ENCODE results near the gene ATP2A1. TPM values are rescaled to one million over a fixed set of nuclear protein-coding genes. Genes with fewer than 3 reads are reported as not detected.

ATP2A1 gene
- total and polyA plus RNA-seq, 2 experiments from 2014 or later = 0.73 to 4.0 TPM

DNA sequence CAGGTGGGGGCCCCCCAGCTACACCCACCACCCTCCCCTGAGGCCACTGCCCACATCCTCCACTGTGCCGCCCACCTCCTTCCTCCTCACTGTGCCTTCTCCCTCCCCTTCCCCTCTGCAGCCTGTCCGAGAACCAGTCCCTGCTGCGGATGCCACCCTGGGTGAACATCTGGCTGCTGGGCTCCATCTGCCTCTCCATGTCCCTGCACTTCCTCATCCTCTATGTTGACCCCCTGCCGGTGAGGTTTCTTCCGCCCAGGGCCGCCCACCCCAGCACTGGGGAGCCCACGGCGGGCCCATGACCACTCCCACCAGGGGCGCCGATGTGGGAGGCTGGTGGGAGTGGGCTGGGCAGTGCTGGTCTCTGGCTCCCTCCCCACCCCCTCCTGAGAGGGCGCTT lies 24.6 kb downstream of the ATP2A1 start (continued):
- TF ChIP-seq ZNF462 (CRISPR knock-in tag; IDR thresholded peaks at IDR 0.05) = no peak
- TF ChIP-seq, protein P1, sequence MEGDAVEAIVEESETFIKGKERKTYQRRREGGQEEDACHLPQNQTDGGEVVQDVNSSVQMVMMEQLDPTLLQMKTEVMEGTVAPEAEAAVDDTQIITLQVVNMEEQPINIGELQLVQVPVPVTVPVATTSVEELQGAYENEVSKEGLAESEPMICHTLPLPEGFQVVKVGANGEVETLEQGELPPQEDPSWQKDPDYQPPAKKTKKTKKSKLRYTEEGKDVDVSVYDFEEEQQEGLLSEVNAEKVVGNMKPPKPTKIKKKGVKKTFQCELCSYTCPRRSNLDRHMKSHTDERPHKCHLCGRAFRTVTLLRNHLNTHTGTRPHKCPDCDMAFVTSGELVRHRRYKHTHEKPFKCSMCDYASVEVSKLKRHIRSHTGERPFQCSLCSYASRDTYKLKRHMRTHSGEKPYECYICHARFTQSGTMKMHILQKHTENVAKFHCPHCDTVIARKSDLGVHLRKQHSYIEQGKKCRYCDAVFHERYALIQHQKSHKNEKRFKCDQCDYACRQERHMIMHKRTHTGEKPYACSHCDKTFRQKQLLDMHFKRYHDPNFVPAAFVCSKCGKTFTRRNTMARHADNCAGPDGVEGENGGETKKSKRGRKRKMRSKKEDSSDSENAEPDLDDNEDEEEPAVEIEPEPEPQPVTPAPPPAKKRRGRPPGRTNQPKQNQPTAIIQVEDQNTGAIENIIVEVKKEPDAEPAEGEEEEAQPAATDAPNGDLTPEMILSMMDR (conservative IDR thresholded peaks at IDR 0.05; ENCODE audit: low read depth in 2 of 2) = no peak
- TF ChIP-seq JUNB (IDR thresholded peaks at IDR 0.05; ENCODE audit: unreplicated experiment) = no peak
- TF ChIP-seq POLR2AphosphoS5 (IDR thresholded peaks at IDR 0.05; ENCODE audit: low read depth) = no peak
- TF ChIP-seq STAT1 (IDR thresholded peaks at IDR 0.05; ENCODE audit: unreplicated experiment) = no peak
- no peak for TF ChIP-seq EZH2phosphoT487 (IDR thresholded peaks at IDR 0.05; ENCODE audit: unreplicated experiment)
- TF ChIP-seq ETS1 (IDR thresholded peaks at IDR 0.05) = no peak

Measured in GM23338 (cell line).